Parathyroid adenoma (tissue), 2 donors: Measurements from ENCODE around the gene ECT2.
"Not testable (repeated sequence)": the region's sequence is repeated elsewhere in the genome, so short reads cannot be mapped to it uniquely, and the experiment has no call there.

Source experiments
- H2AFZ ChIP-seq: fragments of 300-600 bp; sonication (generic); one replicate; pipeline ENCODE4 v1.7.0; 2017; ENCODE audit warnings: antibody characterized with exemption, mild to moderate bottlenecking
- H3K27ac ChIP-seq: fragments of 300-600 bp; sonication (generic); one replicate; pipeline ENCODE4 v1.7.0; 2017
- H3K27me3 ChIP-seq: fragments of 300-600 bp; sonication (generic); one replicate; pipeline ENCODE4 v1.7.0; 2017; ENCODE audit warnings: low read length; ENCODE audit not compliant: control insufficient read depth, insufficient read depth
- H3K36me3 ChIP-seq: fragments of 300-600 bp; sonication (generic); one replicate; pipeline ENCODE4 v1.7.0; 2017; ENCODE audit warnings: low read length; ENCODE audit not compliant: control insufficient read depth, insufficient read depth
- H3K4me1 ChIP-seq: fragments of 300-600 bp; sonication (generic); one replicate; pipeline ENCODE4 v1.7.0; 2017; ENCODE audit warnings: control low read depth
- H3K4me2 ChIP-seq: fragments of 300-600 bp; sonication (generic); one replicate; pipeline ENCODE4 v1.7.0; 2017; ENCODE audit warnings: low read length
- H3K4me3 ChIP-seq: fragments of 300-600 bp; sonication (generic); one replicate; pipeline ENCODE4 v1.7.0; 2017; ENCODE audit warnings: low read depth, low read length
- H3K79me2 ChIP-seq: fragments of 300-600 bp; sonication (generic); one replicate; pipeline ENCODE4 v1.7.0; 2017; ENCODE audit warnings: control low read depth
- H3K9ac ChIP-seq: fragments of 300-600 bp; sonication (generic); one replicate; pipeline ENCODE4 v1.7.0; 2017; ENCODE audit warnings: mild to moderate bottlenecking
- H3K9me3 ChIP-seq: fragments of 300-600 bp; sonication (generic); one replicate; pipeline ENCODE4 v1.7.0; 2017; ENCODE audit warnings: low read length; ENCODE audit not compliant: control insufficient read depth
- TF ChIP-seq, protein P1 (sequence below): fragments of 300-600 bp; sonication (generic); IDR thresholded peaks from one replicate; pipeline ENCODE4 v1.7.0; 2017; ENCODE audit warnings: antibody characterized with exemption, mild to moderate bottlenecking
- donor health status: primary hyperparathyroidism.

ECT2 gene, protein sequence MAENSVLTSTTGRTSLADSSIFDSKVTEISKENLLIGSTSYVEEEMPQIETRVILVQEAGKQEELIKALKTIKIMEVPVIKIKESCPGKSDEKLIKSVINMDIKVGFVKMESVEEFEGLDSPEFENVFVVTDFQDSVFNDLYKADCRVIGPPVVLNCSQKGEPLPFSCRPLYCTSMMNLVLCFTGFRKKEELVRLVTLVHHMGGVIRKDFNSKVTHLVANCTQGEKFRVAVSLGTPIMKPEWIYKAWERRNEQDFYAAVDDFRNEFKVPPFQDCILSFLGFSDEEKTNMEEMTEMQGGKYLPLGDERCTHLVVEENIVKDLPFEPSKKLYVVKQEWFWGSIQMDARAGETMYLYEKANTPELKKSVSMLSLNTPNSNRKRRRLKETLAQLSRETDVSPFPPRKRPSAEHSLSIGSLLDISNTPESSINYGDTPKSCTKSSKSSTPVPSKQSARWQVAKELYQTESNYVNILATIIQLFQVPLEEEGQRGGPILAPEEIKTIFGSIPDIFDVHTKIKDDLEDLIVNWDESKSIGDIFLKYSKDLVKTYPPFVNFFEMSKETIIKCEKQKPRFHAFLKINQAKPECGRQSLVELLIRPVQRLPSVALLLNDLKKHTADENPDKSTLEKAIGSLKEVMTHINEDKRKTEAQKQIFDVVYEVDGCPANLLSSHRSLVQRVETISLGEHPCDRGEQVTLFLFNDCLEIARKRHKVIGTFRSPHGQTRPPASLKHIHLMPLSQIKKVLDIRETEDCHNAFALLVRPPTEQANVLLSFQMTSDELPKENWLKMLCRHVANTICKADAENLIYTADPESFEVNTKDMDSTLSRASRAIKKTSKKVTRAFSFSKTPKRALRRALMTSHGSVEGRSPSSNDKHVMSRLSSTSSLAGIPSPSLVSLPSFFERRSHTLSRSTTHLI

DNA sequence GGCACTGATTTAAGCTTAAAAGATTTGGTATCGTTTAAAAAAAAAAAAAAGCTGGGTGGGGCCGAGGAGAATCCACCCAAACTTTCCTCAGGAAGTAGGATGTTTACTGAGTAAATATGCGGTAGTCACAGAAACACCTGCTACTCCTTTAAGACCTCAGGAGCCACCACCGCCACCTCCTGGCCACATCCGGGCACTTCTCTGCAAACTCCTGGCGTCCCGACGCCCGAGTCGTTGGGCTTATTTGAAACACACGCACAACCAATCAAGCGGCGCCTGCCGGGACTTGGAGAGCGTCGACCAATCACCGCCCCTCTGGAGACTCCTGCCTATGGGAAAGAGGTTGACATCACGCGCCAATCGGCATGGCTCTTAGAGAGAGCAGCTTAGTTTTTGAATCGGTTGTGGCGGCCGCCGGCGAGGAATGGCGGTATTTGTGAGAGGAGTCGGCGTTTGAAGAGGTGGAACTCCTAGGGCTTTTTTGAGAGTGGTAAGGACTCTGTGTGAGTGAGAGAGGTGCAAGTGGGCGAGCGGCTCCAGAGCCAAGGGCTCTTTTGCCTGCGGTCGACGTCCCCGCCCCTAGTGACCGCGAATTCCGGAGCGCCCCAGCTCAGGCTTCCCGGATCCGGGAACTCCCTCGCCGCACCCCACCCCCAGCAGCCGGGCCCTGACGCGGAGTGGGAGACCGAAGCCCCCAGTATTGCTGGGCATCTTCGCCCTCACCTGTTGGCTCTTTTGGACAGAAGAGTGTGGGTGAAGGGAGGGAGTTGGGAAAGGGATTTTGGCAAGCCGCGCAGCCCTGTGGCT, at the start of gene ECT2:
TSS of gene ECT2 (plus strand) at position 359 of the 807 bp plus-strand sequence. CDS start 3,805 bp downstream, outside the sequence.
- Histone ChIP-seq H3K27ac (peak within 1 kb of the TSS; percentile 67), H3K27me3 (no peaks in the 10 kb centered on the region), H3K9ac (no peak within 1 kb of the TSS), H3K4me3 (peak within 1 kb of the TSS; percentile 78), H3K4me1 (no peaks in the 10 kb centered on the region), H3K4me2 (peak within 1 kb of the TSS; percentile 100), H3K9me3 (no peaks in the 10 kb centered on the region), H3K79me2 (no peaks in the 10 kb centered on the region), H3K36me3 (no peaks in the 10 kb centered on the region), H2AFZ (peak within 1 kb of the TSS; percentile 89)
- TF ChIP-seq, protein P1, sequence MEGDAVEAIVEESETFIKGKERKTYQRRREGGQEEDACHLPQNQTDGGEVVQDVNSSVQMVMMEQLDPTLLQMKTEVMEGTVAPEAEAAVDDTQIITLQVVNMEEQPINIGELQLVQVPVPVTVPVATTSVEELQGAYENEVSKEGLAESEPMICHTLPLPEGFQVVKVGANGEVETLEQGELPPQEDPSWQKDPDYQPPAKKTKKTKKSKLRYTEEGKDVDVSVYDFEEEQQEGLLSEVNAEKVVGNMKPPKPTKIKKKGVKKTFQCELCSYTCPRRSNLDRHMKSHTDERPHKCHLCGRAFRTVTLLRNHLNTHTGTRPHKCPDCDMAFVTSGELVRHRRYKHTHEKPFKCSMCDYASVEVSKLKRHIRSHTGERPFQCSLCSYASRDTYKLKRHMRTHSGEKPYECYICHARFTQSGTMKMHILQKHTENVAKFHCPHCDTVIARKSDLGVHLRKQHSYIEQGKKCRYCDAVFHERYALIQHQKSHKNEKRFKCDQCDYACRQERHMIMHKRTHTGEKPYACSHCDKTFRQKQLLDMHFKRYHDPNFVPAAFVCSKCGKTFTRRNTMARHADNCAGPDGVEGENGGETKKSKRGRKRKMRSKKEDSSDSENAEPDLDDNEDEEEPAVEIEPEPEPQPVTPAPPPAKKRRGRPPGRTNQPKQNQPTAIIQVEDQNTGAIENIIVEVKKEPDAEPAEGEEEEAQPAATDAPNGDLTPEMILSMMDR = peak; percentile 85

DNA sequence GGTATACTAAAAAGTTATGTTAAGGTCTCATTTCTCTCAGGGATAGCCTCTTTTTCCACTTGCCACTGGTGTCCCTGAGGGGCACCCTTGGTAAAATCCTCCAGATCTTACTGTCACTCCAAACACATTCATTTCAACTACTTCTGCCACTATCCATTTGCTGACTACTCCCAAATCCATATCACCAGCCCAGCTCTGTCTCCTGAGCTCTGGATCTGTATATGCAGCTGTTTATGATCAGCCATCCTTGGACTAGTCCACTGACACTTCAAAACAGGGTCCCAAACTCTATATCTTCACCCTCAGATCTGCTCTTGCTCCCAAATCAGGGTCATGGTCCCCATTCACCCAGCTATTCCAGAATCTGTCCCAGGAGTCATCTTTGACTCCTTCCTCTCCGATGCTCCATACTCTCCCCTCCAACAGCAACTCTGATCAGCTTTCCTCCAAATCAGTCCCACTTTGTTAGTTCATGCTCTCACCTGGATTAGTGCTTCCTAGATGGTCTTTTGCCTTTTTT, 49.5 kb upstream of the ECT2 start:
- Histone ChIP-seq H3K4me1 (peaks cover 15% of the 10 kb centered on the region), H3K79me2 (peaks cover 2% of the 10 kb centered on the region), H3K4me3 (no peak overlapping the region), H3K4me2 (no peak overlapping the region), H3K27ac (no peak overlapping the region), H3K9ac (no peak overlapping the region), H3K36me3 (no peaks in the 10 kb centered on the region), H2AFZ (no peak overlapping the region), H3K9me3 (no peaks in the 10 kb centered on the region), H3K27me3 (no peaks in the 10 kb centered on the region)
- TF ChIP-seq, protein P1 = no peak

DNA sequence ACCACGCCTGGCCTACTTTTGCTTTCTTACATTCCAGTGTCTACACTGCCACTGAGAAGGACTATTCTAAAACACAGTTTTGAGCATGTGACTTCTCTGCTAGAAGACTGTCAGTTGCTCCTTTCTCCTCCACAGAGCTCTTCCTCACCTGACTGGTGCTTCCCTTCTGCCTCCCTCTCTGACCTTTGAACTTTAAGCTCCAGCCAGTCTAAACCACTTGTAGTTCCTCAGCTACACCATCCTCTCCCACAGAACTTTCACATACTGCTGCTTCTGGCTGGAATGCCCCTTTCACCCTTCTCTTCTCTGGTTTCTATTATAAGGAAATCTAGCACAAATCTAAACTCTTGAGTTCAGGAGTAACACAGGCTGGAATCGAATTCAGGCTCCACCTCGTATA, 48.8 kb upstream of the ECT2 start:
- H3K9ac ChIP-seq = no peak overlapping the region
- H3K79me2 ChIP-seq = peaks cover 2% of the 10 kb centered on the region
- H3K4me1 ChIP-seq = peaks cover 8% of the 10 kb centered on the region
- no peak overlapping the region for H3K27ac ChIP-seq
- no peak overlapping the region for H3K4me2 ChIP-seq
- H3K36me3 ChIP-seq = no peaks in the 10 kb centered on the region
- no peak overlapping the region for H2AFZ ChIP-seq
- no peaks in the 10 kb centered on the region for H3K9me3 ChIP-seq
- H3K27me3 ChIP-seq = no peaks in the 10 kb centered on the region
- H3K4me3 ChIP-seq = no peak overlapping the region
- TF ChIP-seq, protein P1 = no peak

DNA sequence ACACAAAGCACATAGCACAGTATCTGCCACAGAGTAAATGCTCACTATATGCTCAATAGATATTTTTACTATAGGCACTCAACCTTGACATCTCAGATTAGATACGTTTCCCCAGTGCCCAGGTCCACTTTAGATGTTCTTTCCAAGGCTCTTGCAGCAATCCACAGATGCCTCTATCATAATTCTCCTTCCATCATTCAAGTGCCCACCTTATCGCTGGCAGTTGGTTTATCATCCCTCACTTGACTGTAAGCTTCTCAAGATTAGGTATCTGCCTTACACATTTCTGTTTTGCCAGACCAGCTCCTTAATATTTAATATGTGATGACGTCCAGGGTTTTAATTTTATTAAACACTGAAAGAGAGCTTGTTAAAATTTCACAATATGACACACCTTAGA, 48.3 kb upstream of the ECT2 start:
- Histone ChIP-seq H3K27ac (no peak overlapping the region), H3K4me3 (no peak overlapping the region), H3K9ac (no peak overlapping the region), H2AFZ (no peak overlapping the region), H3K79me2 (peaks cover 2% of the 10 kb centered on the region), H3K4me1 (peaks cover 8% of the 10 kb centered on the region), H3K9me3 (no peaks in the 10 kb centered on the region), H3K4me2 (no peak overlapping the region), H3K27me3 (no peaks in the 10 kb centered on the region), H3K36me3 (no peaks in the 10 kb centered on the region)
- TF ChIP-seq, protein P1 = no peak

DNA sequence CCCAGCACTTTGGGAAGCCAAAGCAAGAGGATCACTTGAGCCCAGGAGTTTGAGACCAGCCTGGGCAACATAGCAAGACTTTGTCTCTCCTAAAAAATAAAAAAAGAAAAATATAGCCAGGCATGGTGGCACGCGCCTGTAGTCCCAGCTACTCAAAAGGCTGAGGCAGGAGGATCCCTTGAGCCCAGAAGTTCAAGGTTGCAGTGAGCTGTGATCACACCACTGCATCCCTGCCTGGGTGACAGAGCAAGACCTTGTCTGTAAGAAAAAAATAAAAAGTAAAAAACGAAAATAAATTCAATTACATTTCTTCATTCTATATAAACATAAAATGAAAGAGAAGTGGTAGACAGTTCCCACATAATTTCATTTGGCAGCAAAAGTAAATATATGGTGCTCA, 47.8 kb upstream of the ECT2 start:
- not testable (repeated sequence) for H3K4me3 ChIP-seq, H3K4me1 ChIP-seq, H3K27me3 ChIP-seq, H3K9ac ChIP-seq, H3K4me2 ChIP-seq, H2AFZ ChIP-seq, H3K9me3 ChIP-seq, H3K27ac ChIP-seq, H3K36me3 ChIP-seq, H3K79me2 ChIP-seq
